ENCODE data around the gene WDR6. TPM values are rescaled to one million over a fixed set of nuclear protein-coding genes. Genes with fewer than 3 reads are reported as not detected.
A peak's percentile ranks its signal among the peaks of the same experiment; 100 is the strongest.

The WDR6 gene
- total RNA-seq, 1 experiment from 2014 or later = 159 TPM

DNA sequence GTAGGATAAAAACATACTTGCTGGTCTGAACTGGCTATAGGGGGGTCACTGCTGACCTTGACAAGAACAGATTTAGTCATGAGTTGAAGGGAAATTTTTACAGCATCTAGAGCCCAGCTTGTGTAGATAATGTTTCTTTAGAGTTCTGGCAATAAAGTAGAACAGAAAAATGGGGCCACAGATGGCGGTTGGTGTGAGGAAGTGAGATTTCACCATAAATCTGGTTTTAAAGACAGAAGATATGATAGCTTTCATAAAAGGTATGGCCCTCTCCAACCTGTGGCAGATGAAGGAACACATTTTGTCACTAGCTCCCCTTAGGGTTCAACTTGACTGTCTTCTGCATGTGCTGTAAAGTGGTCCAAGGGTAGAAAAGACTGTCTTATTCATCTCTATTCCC lies 46.4 kb downstream of the WDR6 start:
- DNase-seq = no peak
- BruUV-seq (replicated peaks) = no TSS peak
- no peak overlapping the region for H3K4me3 ChIP-seq
- no peaks in the 10 kb centered on the region for H3K27me3 ChIP-seq (ENCODE audit: insufficient read depth, low read depth)
- no peaks in the 10 kb centered on the region for H4K20me1 ChIP-seq (ENCODE audit: insufficient read depth)
- TF ChIP-seq EZH2 (IDR thresholded peaks at IDR 0.05; ENCODE audit: low read depth) = no peak
- TF ChIP-seq CTCF (conservative IDR thresholded peaks at IDR 0.05) = no peak
- no peaks in the 10 kb centered on the region for H3K9me2 ChIP-seq (ENCODE audit: insufficient read depth)
- intact Hi-C loops (cut with micrococcal nuclease; ENCODE audit: unreplicated experiment) = no loop called here
- POLR2A ChIA-PET (ENCODE audit: unreplicated experiment) = interaction anchor here (0.5 kb wide), 1 partner anchor 18 kb away, joined by 12 read pairs; no protein-coding TSS in a partner anchor
- H3K4me1 ChIP-seq (replicated peaks; ENCODE audit: insufficient read depth) = no peaks in the 10 kb centered on the region; the same call in 1 of the 2 replicates
- no peak overlapping the region for H3K4me2 ChIP-seq
- no peak overlapping the region for H2AFZ ChIP-seq
- H3K27ac ChIP-seq = no peak overlapping the region
- no peaks in the 10 kb centered on the region for H3F3A ChIP-seq (ENCODE audit: insufficient read depth, low read depth)
- no peaks in the 10 kb centered on the region for H3K36me3 ChIP-seq (ENCODE audit: low read depth)
- CTCF ChIA-PET = no interaction called here
- no peaks in the 10 kb centered on the region for H3K9me3 ChIP-seq (ENCODE audit: insufficient read depth, low read depth)
- H3K79me2 ChIP-seq (ENCODE audit: low read depth) = peaks cover 3% of the 10 kb centered on the region; the same call in 1 of the 2 replicates

GRCh38 chr3:49054344-49054862 lies 47.2 kb downstream of the WDR6 start:
- Histone ChIP-seq H3K4me3 (no peak overlapping the region), H3F3A (ENCODE audit: insufficient read depth, low read depth) (0 out of 2 replicates have a peak, but pooled peaks cover 4% of the 10 kb centered on the region), H3K36me3 (ENCODE audit: low read depth) (no peaks in the 10 kb centered on the region), H3K79me2 (ENCODE audit: low read depth) (peaks cover 3% of the 10 kb centered on the region; the same call in 1 of the 2 replicates), H3K27me3 (ENCODE audit: insufficient read depth, low read depth) (no peaks in the 10 kb centered on the region), H3K9me2 (ENCODE audit: insufficient read depth) (no peaks in the 10 kb centered on the region), H4K20me1 (ENCODE audit: insufficient read depth) (no peaks in the 10 kb centered on the region), H3K27ac (no peak overlapping the region), H3K4me2 (no peak overlapping the region), H2AFZ (no peak overlapping the region), H3K4me1 (replicated peaks; ENCODE audit: insufficient read depth) (no peaks in the 10 kb centered on the region; the same call in 1 of the 2 replicates), H3K9me3 (ENCODE audit: insufficient read depth, low read depth) (no peaks in the 10 kb centered on the region)
- intact Hi-C loops (cut with micrococcal nuclease; ENCODE audit: unreplicated experiment) = no loop called here
- POLR2A ChIA-PET (ENCODE audit: unreplicated experiment) = no interaction called here
- CTCF ChIA-PET = no interaction called here
- TSS peak; percentile 5 for BruUV-seq (replicated peaks)
- no peak for DNase-seq
- TF ChIP-seq CTCF (conservative IDR thresholded peaks at IDR 0.05) (no peak), EZH2 (IDR thresholded peaks at IDR 0.05; ENCODE audit: low read depth) (no peak)

GRCh38 chr3:49057268-49057667 lies 50.1 kb downstream of the WDR6 start:
- H3K36me3 ChIP-seq (ENCODE audit: low read depth) = no peaks in the 10 kb centered on the region
- no peak for DNase-seq
- intact Hi-C loops (cut with micrococcal nuclease; ENCODE audit: unreplicated experiment) = no loop called here
- no peak overlapping the region for H3K27ac ChIP-seq
- no TSS peak for BruUV-seq (replicated peaks)
- no peak overlapping the region for H2AFZ ChIP-seq
- H3K79me2 ChIP-seq (ENCODE audit: low read depth) = peaks cover 7% of the 10 kb centered on the region; the same call in 1 of the 2 replicates
- ChIA-PET POLR2A (ENCODE audit: unreplicated experiment) (no interaction called here), CTCF (no interaction called here)
- no peak overlapping the region for H3K4me2 ChIP-seq
- H3K27me3 ChIP-seq (ENCODE audit: insufficient read depth, low read depth) = no peaks in the 10 kb centered on the region
- H3K4me1 ChIP-seq (replicated peaks; ENCODE audit: insufficient read depth) = no peaks in the 10 kb centered on the region; the same call in 1 of the 2 replicates
- TF ChIP-seq EZH2 (IDR thresholded peaks at IDR 0.05; ENCODE audit: low read depth) (no peak), CTCF (conservative IDR thresholded peaks at IDR 0.05) (no peak)
- 0 out of 2 replicates have a peak, but pooled peaks cover 8% of the 10 kb centered on the region for H4K20me1 ChIP-seq (ENCODE audit: insufficient read depth)
- H3F3A ChIP-seq (ENCODE audit: insufficient read depth, low read depth) = 0 out of 2 replicates have a peak, but pooled peaks cover 4% of the 10 kb centered on the region
- H3K9me2 ChIP-seq (ENCODE audit: insufficient read depth) = no peaks in the 10 kb centered on the region
- no peak overlapping the region for H3K4me3 ChIP-seq
- H3K9me3 ChIP-seq (ENCODE audit: insufficient read depth, low read depth) = no peaks in the 10 kb centered on the region

Measured in PC-9 (cell line).